Lung (tissue), 12 donors: ENCODE measurements around the gene SULT1B1. TPM values are rescaled to one million over a fixed set of nuclear protein-coding genes. Genes with fewer than 3 reads are reported as not detected.

ENCODE experiments used
- ATAC-seq: fragments of 200-7000 bp; cut with Tn5 transposase; one replicate; pipeline ENCODE4 v1.9.1; 2020; ENCODE audit warnings: moderate number of reproducible peaks; ENCODE audit not compliant: insufficient read depth, low FRiP score
- DNase-seq, 3 donors: peaks; one replicate each; pipeline ENCODE4 v3.0.0-alpha.2; 2013 to 2017
- H3K27ac ChIP-seq, 2 donors: one replicate each; pipeline ENCODE4 v1.5.1; 2013; ENCODE audit warnings: mild to moderate bottlenecking in 2 of 2, moderate library complexity in 2 of 2, control low read depth in 1 of 2, inconsistent platforms in 1 of 2, low read depth in 1 of 2, low read length in 1 of 2
- H3K27me3 ChIP-seq, 3 donors: one replicate each; pipeline ENCODE4 v1.5.1; 2013; ENCODE audit warnings: low read length in 2 of 3; ENCODE audit not compliant: control insufficient read depth in 3 of 3, insufficient read depth in 3 of 3
- H3K36me3 ChIP-seq, 4 donors: one replicate each; pipeline ENCODE4 v1.5.1; 2013; ENCODE audit warnings: low read length in 4 of 4, mild to moderate bottlenecking in 1 of 4, moderate library complexity in 1 of 4; ENCODE audit not compliant: control insufficient read depth in 4 of 4, insufficient read depth in 4 of 4
- H3K4me1 ChIP-seq, 5 donors: one replicate each; pipeline ENCODE4 v1.5.1; 2013; ENCODE audit warnings: low read length in 5 of 5, mild to moderate bottlenecking in 2 of 5, moderate library complexity in 1 of 5; ENCODE audit not compliant: control insufficient read depth in 5 of 5, insufficient read depth in 5 of 5
- H3K4me3 ChIP-seq: one replicate; pipeline ENCODE4 v1.5.1; 2013; ENCODE audit warnings: mild to moderate bottlenecking, control low read depth, moderate library complexity
- H3K9ac ChIP-seq, 2 donors: one replicate each; pipeline ENCODE4 v1.5.1; 2013; ENCODE audit warnings: low read length in 2 of 2, control low read depth in 1 of 2; ENCODE audit not compliant: insufficient read depth in 1 of 2
- H3K9me3 ChIP-seq, 4 donors: one replicate each; pipeline ENCODE4 v1.5.1; 2013; ENCODE audit warnings: low read length in 3 of 4, mild to moderate bottlenecking in 1 of 4, moderate library complexity in 1 of 4; ENCODE audit not compliant: control insufficient read depth in 4 of 4, insufficient read depth in 3 of 4
- CTCF ChIP-seq: IDR thresholded peaks from 2 replicates; pipeline ENCODE4 v1.5.1; 2012; ENCODE audit warnings: mild to moderate bottlenecking; ENCODE audit errors: control extremely low read depth, extremely low read depth
- WGBS, 2 donors: extraction: QIAGEN DNeasy Blood & Tissue Kit; methylation state at CpG; one replicate each; pipeline ENCODE4 v1.1.7; 2013; 5-methylcytosine and 5-hydroxymethylcytosine counted together
- polyA plus RNA-seq, 2 donors: library from polyadenylated mRNA; stranded (reverse); fragments of 200-250 nt; gene quantifications; one replicate each; pipeline ENCODE4 v1.2.1, GENCODE V29; 2013
- total RNA-seq, 2 donors: library from RNA; depleted of rRNA in 1 of 2; stranded (reverse); fragments of >200 nt in 1 of 2; gene quantifications; one replicate each; pipeline ENCODE4 v1.2.1, GENCODE V29; 2014 to 2021
- donor health status: control.
- donor health status: control.
- donor health status: Bipolar disorder and iron deficiency.
- donor health status: healthy.
- donor health status: DM: yes; HTN: yes; CAD: no.

Gene SULT1B1
- total and polyA plus RNA-seq, 4 donors, result 1.0 to 11.0 (median 6.0) TPM

GRCh38 chr4:69765751-69766150 is 5.3 kb upstream of the SULT1B1 start:
- no peak overlapping the region for H3K9ac ChIP-seq
- H3K4me3 ChIP-seq, result no peak overlapping the region
- peaks cover 0 to 2% (median 0%) of the 10 kb centered on the region in 4 donors for H3K9me3 ChIP-seq
- H3K4me1 ChIP-seq, result peaks cover 0 to 35% (median 6%) of the 10 kb centered on the region in 5 donors
- H3K27me3 ChIP-seq, result no peaks in the 10 kb centered on the region
- no peaks in the 10 kb centered on the region for H3K36me3 ChIP-seq
- no peak for TF ChIP-seq CTCF
- no peak for ATAC-seq
- peak in 2 of 3 donors; percentile 53 to 59 for DNase-seq
- 83 to 90% methylated on average over 1 of the region's 1 CpG for WGBS, 2 donors
- no peak overlapping the region for H3K27ac ChIP-seq

DNA sequence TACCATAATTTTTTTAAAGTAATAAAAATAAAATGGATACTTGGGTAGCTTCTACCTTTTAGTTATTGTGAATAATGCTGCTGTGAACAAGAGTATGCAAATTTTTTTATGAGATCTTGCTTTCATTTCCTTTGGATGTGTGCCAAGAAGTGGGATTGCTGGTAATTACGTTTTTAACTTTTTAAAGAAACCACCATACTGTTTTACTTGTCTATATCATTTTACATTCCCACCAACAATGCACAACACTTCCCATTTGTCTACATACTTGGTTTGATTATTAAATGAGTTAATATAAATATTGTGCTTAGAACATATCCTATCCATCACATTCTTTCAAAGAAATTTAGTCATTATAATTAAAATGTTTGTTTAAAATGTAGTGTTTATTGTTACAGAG is 3.9 kb upstream of the SULT1B1 start:
- H3K9ac ChIP-seq, result no peak overlapping the region
- no peak overlapping the region for H3K27ac ChIP-seq
- H3K36me3 ChIP-seq, result no peaks in the 10 kb centered on the region
- H3K27me3 ChIP-seq, result no peaks in the 10 kb centered on the region
- ATAC-seq, result no peak
- 0 to 10% methylated on average over 1 of the region's 1 CpG for WGBS, 2 donors
- no peak for TF ChIP-seq CTCF
- no peak overlapping the region for H3K4me3 ChIP-seq
- peak in 2 of 3 donors; percentile 60 to 73 for DNase-seq
- H3K9me3 ChIP-seq, result peaks cover 0 to 2% (median 0%) of the 10 kb centered on the region in 4 donors
- H3K4me1 ChIP-seq, result peaks cover 0 to 43% (median 6%) of the 10 kb centered on the region in 5 donors

DNA sequence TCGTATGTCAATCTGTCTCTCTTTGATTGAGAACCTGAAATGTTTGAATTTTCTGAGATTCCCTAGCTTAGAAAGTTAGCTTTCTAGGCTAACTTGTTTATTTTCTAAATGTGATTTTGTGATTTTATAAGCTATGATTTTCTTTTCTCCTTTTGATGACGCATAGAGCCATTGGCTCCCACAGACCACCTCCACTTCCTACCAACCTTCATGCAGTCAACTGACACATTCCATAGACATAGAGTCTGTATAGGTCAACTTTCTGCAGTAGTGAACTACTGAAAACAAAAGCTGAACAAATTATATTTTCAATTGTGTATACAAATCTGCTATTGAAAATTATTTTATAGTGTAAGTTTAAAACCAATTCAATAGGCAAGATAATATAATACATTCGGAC is 2.8 kb upstream of the SULT1B1 start:
- no peaks in the 10 kb centered on the region for H3K36me3 ChIP-seq
- no peaks in the 10 kb centered on the region for H3K27me3 ChIP-seq

More for the DNA sequence above, 2.8 kb upstream of the SULT1B1 start:
- peaks cover 0 to 2% (median 0%) of the 10 kb centered on the region in 4 donors for H3K9me3 ChIP-seq
- peaks cover 0 to 43% (median 6%) of the 10 kb centered on the region in 5 donors for H3K4me1 ChIP-seq
- 92 to 95% methylated on average over 3 of the region's 3 CpGs for WGBS, 2 donors
- H3K9ac ChIP-seq, result no peak overlapping the region
- H3K4me3 ChIP-seq, result no peak overlapping the region
- ATAC-seq (no peak), DNase-seq (no peak)
- H3K27ac ChIP-seq, result no peak overlapping the region
- TF ChIP-seq CTCF, result no peak
